Astrocyte of the spinal cord (primary cell): Measurements from ENCODE around the gene TEX12.

ENCODE experiments used
- DNase-seq: peaks from one replicate; pipeline ENCODE4 v3.0.0; 2011; ENCODE audit warnings: low read depth, low spot score
- H3K4me3 ChIP-seq: 2 replicates; pipeline ENCODE4 v1.5.1; 2011; ENCODE audit warnings: low read depth, mild to moderate bottlenecking, low read length, moderate library complexity
- in situ Hi-C: cut with HindIII; loops from 2 replicates; pipeline ENCODE4 v1.10.0; 2017; ENCODE audit warnings: low sequenced_read_pairs
- TF ChIP-seq, protein P1 (sequence below): IDR thresholded peaks from 2 replicates; pipeline ENCODE4 v1.5.1; 2012; ENCODE audit warnings: low read depth, mild to moderate bottlenecking, low read length, inconsistent platforms

Gene TEX12, protein sequence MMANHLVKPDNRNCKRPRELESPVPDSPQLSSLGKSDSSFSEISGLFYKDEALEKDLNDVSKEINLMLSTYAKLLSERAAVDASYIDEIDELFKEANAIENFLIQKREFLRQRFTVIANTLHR

DNA sequence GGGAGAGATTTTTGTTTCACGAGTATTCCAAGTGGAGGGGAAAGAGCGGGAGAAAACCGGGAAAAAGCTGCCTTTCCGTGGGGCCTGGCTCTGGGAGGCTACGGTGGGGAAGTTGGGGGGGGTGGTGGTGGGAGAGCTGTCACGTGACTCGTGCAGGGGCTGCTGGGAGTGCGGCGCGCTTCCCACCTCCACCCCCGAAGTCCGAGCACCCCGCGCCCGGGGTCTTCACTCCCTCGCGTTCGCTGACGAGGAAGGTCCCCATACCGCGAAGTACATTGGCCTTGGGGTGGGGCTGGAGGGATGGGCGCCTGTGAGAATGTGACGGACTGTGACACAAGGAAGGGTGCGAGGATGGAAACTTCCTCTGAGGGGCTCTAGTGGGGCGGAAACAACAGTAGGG is at the start of gene TEX12:
Gene TEX12, plus strand, starts transcription at position 228 of the 400 bp plus-strand sequence. CDS start 1,897 bp downstream, outside the sequence.
- in situ Hi-C loops: no loop called here
- no peak for DNase-seq
- TF ChIP-seq, protein P1, sequence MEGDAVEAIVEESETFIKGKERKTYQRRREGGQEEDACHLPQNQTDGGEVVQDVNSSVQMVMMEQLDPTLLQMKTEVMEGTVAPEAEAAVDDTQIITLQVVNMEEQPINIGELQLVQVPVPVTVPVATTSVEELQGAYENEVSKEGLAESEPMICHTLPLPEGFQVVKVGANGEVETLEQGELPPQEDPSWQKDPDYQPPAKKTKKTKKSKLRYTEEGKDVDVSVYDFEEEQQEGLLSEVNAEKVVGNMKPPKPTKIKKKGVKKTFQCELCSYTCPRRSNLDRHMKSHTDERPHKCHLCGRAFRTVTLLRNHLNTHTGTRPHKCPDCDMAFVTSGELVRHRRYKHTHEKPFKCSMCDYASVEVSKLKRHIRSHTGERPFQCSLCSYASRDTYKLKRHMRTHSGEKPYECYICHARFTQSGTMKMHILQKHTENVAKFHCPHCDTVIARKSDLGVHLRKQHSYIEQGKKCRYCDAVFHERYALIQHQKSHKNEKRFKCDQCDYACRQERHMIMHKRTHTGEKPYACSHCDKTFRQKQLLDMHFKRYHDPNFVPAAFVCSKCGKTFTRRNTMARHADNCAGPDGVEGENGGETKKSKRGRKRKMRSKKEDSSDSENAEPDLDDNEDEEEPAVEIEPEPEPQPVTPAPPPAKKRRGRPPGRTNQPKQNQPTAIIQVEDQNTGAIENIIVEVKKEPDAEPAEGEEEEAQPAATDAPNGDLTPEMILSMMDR: no peak

DNA sequence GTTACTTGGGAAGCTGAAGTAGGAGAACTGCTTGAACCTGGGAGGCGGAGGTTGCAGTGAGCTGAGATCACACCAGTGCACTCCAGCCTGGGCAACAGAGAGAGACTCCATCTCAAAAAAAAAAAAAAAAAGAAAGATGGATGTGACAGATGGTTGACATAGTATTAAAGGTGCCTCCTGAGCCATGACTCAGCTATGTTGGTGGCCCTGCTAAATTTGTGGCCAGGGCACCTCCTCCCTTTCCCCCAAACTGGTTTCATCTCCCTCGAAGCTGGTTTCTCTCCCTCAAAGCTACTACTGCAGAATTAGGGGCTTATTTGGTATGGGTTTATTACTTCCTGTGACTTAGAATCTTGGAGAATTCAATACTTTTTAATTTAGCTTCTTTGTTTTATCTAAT is 49.0 kb upstream of the TEX12 start:
- DNase-seq: no peak
- in situ Hi-C loops: no loop called here

More for the DNA sequence above, at the start of gene TEX12:
- no peak within 1 kb of the TSS for H3K4me3 ChIP-seq

DNA sequence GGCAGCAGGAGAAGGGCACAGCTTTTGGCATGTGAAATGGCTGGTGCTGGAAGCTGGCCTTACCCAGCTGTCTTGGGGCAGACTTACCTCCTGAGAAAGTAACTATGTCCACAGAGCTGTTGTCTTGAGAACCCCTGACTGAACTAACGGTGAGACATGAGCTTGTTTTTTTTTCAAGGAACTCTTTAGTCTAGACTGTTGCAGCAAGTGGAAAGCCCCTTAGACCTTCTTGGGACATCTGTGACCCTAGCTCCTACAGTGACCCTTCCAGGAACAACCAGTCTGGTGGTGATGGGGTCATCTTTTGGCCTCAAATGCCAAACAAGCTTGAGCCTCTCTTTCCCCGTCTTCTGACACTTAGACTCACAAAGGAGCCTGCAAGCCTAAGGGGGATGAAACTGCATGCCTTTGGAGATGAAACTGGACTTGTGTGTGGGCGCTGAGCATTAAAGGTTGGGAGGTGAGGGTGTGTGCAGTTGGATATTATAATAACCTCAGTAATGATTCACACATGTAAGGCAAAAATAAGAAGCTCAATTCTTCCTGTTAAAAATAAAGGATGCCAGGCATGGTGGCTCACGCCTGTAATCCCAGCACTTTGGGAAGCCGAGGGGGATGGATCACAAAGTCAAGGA is 45.1 kb upstream of the TEX12 start:
- TF ChIP-seq, protein P1: no peak
- in situ Hi-C loops: no loop called here
- no peak overlapping the region for H3K4me3 ChIP-seq
- no peak for DNase-seq

More for the DNA sequence above, 49.0 kb upstream of the TEX12 start:
- TF ChIP-seq, protein P1: no peak
- no peak overlapping the region for H3K4me3 ChIP-seq

DNA sequence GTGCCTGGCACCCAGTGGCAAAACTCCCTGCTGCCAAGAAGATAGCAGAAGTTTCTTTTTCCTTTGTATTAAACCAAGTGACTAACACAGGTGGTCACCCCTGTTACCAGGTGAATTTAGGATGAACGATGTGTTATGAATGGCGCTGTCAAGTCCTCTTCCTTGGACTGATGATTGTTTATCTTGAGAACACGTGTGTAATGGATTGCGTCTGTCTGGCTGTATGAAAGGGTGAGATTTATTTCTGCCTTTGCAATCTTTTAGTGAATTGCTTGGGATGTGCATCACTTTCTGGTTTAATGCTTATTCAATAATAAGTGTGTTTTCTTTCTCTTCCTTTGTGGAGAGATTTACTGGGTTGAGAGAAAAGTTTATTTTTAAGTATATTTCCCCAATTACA is 44.0 kb upstream of the TEX12 start:
- DNase-seq: no peak
- TF ChIP-seq, protein P1: no peak
- H3K4me3 ChIP-seq: no peak overlapping the region
- in situ Hi-C loops: no loop called here

DNA sequence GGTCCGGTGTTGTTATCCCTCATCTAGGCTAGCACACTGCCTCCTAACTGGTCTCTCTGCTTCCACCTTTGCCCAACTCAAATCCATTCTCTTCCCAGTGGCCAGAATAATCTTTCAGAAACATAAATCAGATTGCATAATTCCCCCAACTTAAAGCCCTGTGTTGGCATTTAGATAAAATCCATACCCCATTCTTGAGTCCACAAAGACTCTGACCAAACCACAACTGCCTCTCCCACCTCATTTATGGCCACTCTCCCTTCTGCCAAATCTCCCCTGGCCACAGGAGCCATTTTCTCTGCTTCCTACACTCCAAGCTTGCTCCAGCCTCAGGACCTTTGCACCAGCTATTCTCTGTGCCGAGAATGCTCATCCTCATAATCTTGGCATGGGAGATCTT is 40.1 kb upstream of the TEX12 start:
- TF ChIP-seq, protein P1: no peak
- no peak for DNase-seq
- no peak overlapping the region for H3K4me3 ChIP-seq
- in situ Hi-C loops: no loop called here

DNA sequence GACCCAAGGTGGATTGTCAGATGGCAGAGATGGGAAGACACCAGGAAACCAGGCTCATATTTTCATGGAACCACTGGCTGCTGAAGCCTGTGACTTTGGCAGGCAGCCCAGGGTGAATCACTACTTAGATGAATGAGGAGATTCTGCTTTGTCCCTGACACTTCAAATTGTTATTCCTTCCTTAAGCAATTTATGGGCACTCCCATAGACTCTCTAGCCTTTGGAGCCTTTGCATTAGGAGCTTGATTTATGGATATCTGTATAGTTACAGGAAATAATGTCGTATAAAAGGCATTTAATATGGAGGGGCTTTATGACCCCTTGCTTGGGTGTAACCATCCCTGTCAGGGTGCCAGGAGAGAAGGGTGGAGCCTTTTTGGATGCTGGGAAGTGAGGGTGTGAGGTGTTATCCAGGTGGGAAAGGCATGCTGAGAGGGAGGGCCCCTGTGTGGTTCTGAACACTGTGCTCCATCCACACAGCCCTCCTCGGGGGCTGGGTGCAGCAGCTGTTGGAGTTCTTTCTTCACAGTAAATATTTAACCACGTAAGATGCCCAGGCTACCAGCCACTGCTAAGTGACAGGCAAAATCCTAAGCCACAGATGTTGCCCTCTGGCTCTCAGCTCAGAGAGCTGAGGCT is 38.6 kb upstream of the TEX12 start:
- in situ Hi-C loops: no loop called here
- TF ChIP-seq, protein P1: no peak
- DNase-seq: peak; percentile 75
- no peak overlapping the region for H3K4me3 ChIP-seq
